ENCODE results near the gene KCNS1.

- TF ChIP-seq FOXM1 (IDR thresholded peaks at IDR 0.05; ENCODE audit: borderline replicate concordance, low read depth): no peak
- TF ChIP-seq REST (IDR thresholded peaks at IDR 0.05; ENCODE audit: low read depth): no peak
- no peak for TF ChIP-seq USF1 (IDR thresholded peaks at IDR 0.05)
- TF ChIP-seq TAF1 (IDR thresholded peaks at IDR 0.05; ENCODE audit: low read depth): no peak
- no peak for TF ChIP-seq MAX (IDR thresholded peaks at IDR 0.05)
- TF ChIP-seq YY1 (IDR thresholded peaks at IDR 0.05; ENCODE audit: low read depth): no peak
- TF ChIP-seq RAD21 (IDR thresholded peaks at IDR 0.05; ENCODE audit: low read depth): no peak
- TF ChIP-seq ZBTB7A (IDR thresholded peaks at IDR 0.05; ENCODE audit: low read depth): no peak
Observed at GRCh38 chr20:45091366-45091765, 9.6 kb downstream of the KCNS1 start.
